HepG2 (cell line): ENCODE data around the gene COMT. TPM values are rescaled to one million over a fixed set of nuclear protein-coding genes. Genes with fewer than 3 reads are reported as not detected.

Experiments
- CHD2 ChIP-seq: IDR thresholded peaks from 2 replicates; pipeline ENCODE4 v1.6.1; 2011; ENCODE audit warnings: low read depth, low read length, improper control_type of control experiment
- GFI1 ChIP-seq: sonication (generic); formaldehyde crosslinking; IDR thresholded peaks from 2 replicates; pipeline ENCODE4 v1.5.0; 2020; ENCODE audit warnings: missing genetic modification reagents, mild to moderate bottlenecking, borderline replicate concordance
- GMEB2 ChIP-seq: IDR thresholded peaks from 2 replicates; pipeline ENCODE4 v1.6.1; 2016; ENCODE audit warnings: missing biosample characterization, missing genetic modification reagents, low read depth
- HDAC2 ChIP-seq: sonication (generic); formaldehyde crosslinking; IDR thresholded peaks from 2 replicates; pipeline ENCODE4 v1.4.0; 2020; ENCODE audit warnings: missing genetic modification reagents
- KLF6 ChIP-seq: IDR thresholded peaks from 2 replicates; pipeline ENCODE4 v1.8.0; 2016; ENCODE audit warnings: missing biosample characterization, missing genetic modification reagents
- MTF2 ChIP-seq: sonication (generic); formaldehyde crosslinking; IDR thresholded peaks from 2 replicates; pipeline ENCODE4 v1.5.0; 2020; ENCODE audit warnings: missing genetic modification reagents, borderline replicate concordance
- NR1H2 ChIP-seq: sonication (generic); formaldehyde crosslinking; IDR thresholded peaks from 2 replicates; pipeline ENCODE4 v1.8.1; 2022; ENCODE audit warnings: low read depth, missing genetic modification reagents, borderline replicate concordance
- PLSCR1 ChIP-seq: sonication (generic); formaldehyde crosslinking; IDR thresholded peaks from 2 replicates; pipeline ENCODE4 v1.5.0; 2020; ENCODE audit warnings: missing genetic modification reagents, mild to moderate bottlenecking, borderline replicate concordance
- PPARG ChIP-seq: conservative IDR thresholded peaks from 2 replicates; pipeline ENCODE4 v1.6.1; 2016; ENCODE audit warnings: missing biosample characterization, missing genetic modification reagents
- PRDM15 ChIP-seq: sonication (generic); formaldehyde crosslinking; IDR thresholded peaks from 2 replicates; pipeline ENCODE4 v1.4.0; 2020; ENCODE audit warnings: missing genetic modification reagents
- RELA ChIP-seq: sonication (generic); formaldehyde crosslinking; IDR thresholded peaks from 2 replicates; pipeline ENCODE4 v1.4.0; 2020; ENCODE audit warnings: missing genetic modification reagents
- RNF2 ChIP-seq: fragments of 450-650 bp; conservative IDR thresholded peaks from 2 replicates; pipeline ENCODE4 v1.6.1; 2016; ENCODE audit warnings: low read depth
- TOE1 ChIP-seq: sonication (generic); formaldehyde crosslinking; IDR thresholded peaks from 2 replicates; pipeline ENCODE4 v1.4.0; 2020; ENCODE audit warnings: mild to moderate bottlenecking, missing genetic modification reagents
- ZFP1 ChIP-seq: IDR thresholded peaks from 2 replicates; pipeline ENCODE4 v1.6.1; 2016
- ZNF234 ChIP-seq: sonication (generic); formaldehyde crosslinking; conservative IDR thresholded peaks from 2 replicates; pipeline ENCODE4 v1.5.1; 2020; ENCODE audit warnings: mild to moderate bottlenecking, missing genetic modification reagents
- ZNF670 ChIP-seq: sonication (generic); formaldehyde crosslinking; IDR thresholded peaks from 2 replicates; pipeline ENCODE4 v1.8.0; 2022; ENCODE audit warnings: mild to moderate bottlenecking, missing genetic modification reagents, borderline replicate concordance
- ZNF704 ChIP-seq: sonication (generic); formaldehyde crosslinking; IDR thresholded peaks from 2 replicates; pipeline ENCODE4 v1.8.1; 2023; ENCODE audit warnings: mild to moderate bottlenecking, inconsistent platforms, moderate library complexity, missing genetic modification reagents, borderline replicate concordance
- ZNF746 ChIP-seq: sonication (generic); formaldehyde crosslinking; IDR thresholded peaks from 2 replicates; pipeline ENCODE4 v1.8.0; 2022; ENCODE audit warnings: mild to moderate bottlenecking, missing genetic modification reagents
- ZNF761 ChIP-seq: sonication (generic); formaldehyde crosslinking; conservative IDR thresholded peaks from 2 replicates; pipeline ENCODE4 v1.4.0; 2020; ENCODE audit warnings: mild to moderate bottlenecking, missing genetic modification reagents
- ZNF784 ChIP-seq: sonication (generic); formaldehyde crosslinking; IDR thresholded peaks from 2 replicates; pipeline ENCODE4 v1.5.1; 2020; ENCODE audit warnings: missing genetic modification reagents, mild to moderate bottlenecking, borderline replicate concordance
- polyA plus RNA-seq, 8 experiments: library from polyadenylated mRNA; depleted of rRNA in 3 of 8; stranded (reverse) in 7 of 8; unstranded in 1 of 8; fragments of >200 nt; fragmentation: Illumina TruSeq in 4 of 8; extraction: Trizol in 4 of 8; gene quantifications; 2 replicates each; pipeline versions ENCODE4 v1.2.1 to v1.2.3, GENCODE V29; 2011 to 2016; ENCODE audit warnings: low read depth in 4 of 8, missing spikeins in 1 of 8, mixed read lengths in 1 of 8; ENCODE audit not compliant: insufficient read depth in 1 of 8
- total RNA-seq, 5 experiments: library from RNA; depleted of rRNA; stranded (reverse); fragments of >200 nt; fragmentation: Illumina TruSeq; extraction: Trizol; gene quantifications; 2 replicates each; pipeline ENCODE4 v1.2.3, GENCODE V29; 2016; ENCODE audit warnings: low read depth in 1 of 5
- TF ChIP-seq, protein P1 (sequence below): sonication (generic); formaldehyde crosslinking; IDR thresholded peaks from 2 replicates; pipeline ENCODE4 v1.8.0; 2022; ENCODE audit warnings: mild to moderate bottlenecking, missing genetic modification reagents

Gene COMT
- total and polyA plus RNA-seq, 2 of the 13 experiments (the other 11 are each of a cell fraction or from before 2014, with no cell fraction given), result 156 to 162 TPM

- no peak for TF ChIP-seq ZNF670 (CRISPR knock-in tag)
- TF ChIP-seq RELA (CRISPR knock-in tag), result no peak
- no peak for TF ChIP-seq MTF2 (CRISPR knock-in tag)
- no peak for TF ChIP-seq ZNF746 (CRISPR knock-in tag)
- TF ChIP-seq ZNF234, result no peak
- TF ChIP-seq PPARG (CRISPR knock-in tag), result no peak
- no peak for TF ChIP-seq ZNF784 (CRISPR knock-in tag)
- TF ChIP-seq ZFP1, result no peak
- TF ChIP-seq CHD2, result no peak
- TF ChIP-seq HDAC2 (CRISPR knock-in tag), result no peak; the same call in 1 of the 2 replicates
- TF ChIP-seq TOE1 (CRISPR knock-in tag), result no peak
- TF ChIP-seq RNF2, result no peak
- TF ChIP-seq ZNF704 (CRISPR knock-in tag), result no peak
- TF ChIP-seq PLSCR1 (CRISPR knock-in tag), result no peak
- TF ChIP-seq GMEB2 (CRISPR knock-in tag), result no peak
- TF ChIP-seq NR1H2, result no peak
- TF ChIP-seq PRDM15 (CRISPR knock-in tag), result no peak
- TF ChIP-seq KLF6 (CRISPR knock-in tag), result no peak
- TF ChIP-seq ZNF761 (CRISPR knock-in tag), result no peak
- TF ChIP-seq, protein P1, sequence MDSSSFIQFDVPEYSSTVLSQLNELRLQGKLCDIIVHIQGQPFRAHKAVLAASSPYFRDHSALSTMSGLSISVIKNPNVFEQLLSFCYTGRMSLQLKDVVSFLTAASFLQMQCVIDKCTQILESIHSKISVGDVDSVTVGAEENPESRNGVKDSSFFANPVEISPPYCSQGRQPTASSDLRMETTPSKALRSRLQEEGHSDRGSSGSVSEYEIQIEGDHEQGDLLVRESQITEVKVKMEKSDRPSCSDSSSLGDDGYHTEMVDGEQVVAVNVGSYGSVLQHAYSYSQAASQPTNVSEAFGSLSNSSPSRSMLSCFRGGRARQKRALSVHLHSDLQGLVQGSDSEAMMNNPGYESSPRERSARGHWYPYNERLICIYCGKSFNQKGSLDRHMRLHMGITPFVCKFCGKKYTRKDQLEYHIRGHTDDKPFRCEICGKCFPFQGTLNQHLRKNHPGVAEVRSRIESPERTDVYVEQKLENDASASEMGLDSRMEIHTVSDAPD (CRISPR knock-in tag), result 0 out of 2 replicates have a peak, but pooled peaks have one; percentile 15
- no peak for TF ChIP-seq GFI1
Observed at GRCh38 chr22:19962246-19962908, 20.8 kb downstream of the COMT start (continued).
